ENCODE results near the gene HIVEP3. TPM values are rescaled to one million over a fixed set of nuclear protein-coding genes. Genes with fewer than 3 reads are reported as not detected.

The HIVEP3 gene
- total RNA-seq, 2 donors from 2014 or later: 3.4 to 4.0 TPM

DNA sequence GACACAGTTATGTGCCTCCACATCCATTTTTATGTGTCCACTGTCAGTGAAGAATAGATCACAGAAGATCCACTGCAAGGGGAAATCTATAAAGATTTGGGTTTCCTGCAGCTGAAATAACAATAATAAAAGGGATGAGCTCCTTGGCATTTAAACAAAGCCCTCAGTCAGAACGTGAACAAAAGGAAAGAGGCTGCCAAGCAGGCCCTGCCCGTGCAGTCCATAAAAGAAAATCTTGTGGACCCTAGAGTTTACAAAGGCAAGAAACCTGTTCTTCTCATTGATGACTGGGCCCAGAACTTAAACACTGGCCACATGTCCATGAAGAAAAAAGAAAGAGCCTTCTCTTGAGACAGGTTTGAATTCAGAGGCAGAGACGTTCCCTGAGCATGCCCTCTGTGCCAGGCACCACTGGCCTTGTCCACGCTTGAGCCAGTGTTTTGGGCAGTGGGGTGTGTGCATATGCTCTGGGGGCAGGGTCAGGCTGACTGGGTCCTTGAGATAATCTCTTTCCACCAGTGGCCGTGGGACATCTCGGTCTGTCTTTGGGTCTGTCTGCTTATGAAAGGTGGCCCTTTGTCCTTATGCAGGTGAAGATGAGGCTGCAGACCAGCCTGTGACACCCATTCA is 142.7 kb downstream of the HIVEP3 start:
- intact Hi-C loops (cut with DNase I): no loop called here
- Histone ChIP-seq H3K36me3 (replicated peaks in 1 of 2; ENCODE audit: insufficient read depth in 1 of 2, low read depth in 2 of 2) (no peaks in the 10 kb centered on the region), H3K27me3 (no peaks in the 10 kb centered on the region), H3K9me3 (no peaks in the 10 kb centered on the region), H3K4me1 (peaks cover 41% of the 10 kb centered on the region), H3K4me3 (no peak overlapping the region), H3K27ac (peak overlapping the region; percentile 74 to 83 (median 76))
- 46 to 56% methylated on average over 5 to 6 of the region's 6 CpGs for WGBS, 2 donors
- no peak for ATAC-seq
- DNase-seq: no peak
- no peak for TF ChIP-seq POLR2A (IDR thresholded peaks at IDR 0.05)
- TF ChIP-seq, protein P1, sequence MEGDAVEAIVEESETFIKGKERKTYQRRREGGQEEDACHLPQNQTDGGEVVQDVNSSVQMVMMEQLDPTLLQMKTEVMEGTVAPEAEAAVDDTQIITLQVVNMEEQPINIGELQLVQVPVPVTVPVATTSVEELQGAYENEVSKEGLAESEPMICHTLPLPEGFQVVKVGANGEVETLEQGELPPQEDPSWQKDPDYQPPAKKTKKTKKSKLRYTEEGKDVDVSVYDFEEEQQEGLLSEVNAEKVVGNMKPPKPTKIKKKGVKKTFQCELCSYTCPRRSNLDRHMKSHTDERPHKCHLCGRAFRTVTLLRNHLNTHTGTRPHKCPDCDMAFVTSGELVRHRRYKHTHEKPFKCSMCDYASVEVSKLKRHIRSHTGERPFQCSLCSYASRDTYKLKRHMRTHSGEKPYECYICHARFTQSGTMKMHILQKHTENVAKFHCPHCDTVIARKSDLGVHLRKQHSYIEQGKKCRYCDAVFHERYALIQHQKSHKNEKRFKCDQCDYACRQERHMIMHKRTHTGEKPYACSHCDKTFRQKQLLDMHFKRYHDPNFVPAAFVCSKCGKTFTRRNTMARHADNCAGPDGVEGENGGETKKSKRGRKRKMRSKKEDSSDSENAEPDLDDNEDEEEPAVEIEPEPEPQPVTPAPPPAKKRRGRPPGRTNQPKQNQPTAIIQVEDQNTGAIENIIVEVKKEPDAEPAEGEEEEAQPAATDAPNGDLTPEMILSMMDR (IDR thresholded peaks at IDR 0.05): no peak

DNA sequence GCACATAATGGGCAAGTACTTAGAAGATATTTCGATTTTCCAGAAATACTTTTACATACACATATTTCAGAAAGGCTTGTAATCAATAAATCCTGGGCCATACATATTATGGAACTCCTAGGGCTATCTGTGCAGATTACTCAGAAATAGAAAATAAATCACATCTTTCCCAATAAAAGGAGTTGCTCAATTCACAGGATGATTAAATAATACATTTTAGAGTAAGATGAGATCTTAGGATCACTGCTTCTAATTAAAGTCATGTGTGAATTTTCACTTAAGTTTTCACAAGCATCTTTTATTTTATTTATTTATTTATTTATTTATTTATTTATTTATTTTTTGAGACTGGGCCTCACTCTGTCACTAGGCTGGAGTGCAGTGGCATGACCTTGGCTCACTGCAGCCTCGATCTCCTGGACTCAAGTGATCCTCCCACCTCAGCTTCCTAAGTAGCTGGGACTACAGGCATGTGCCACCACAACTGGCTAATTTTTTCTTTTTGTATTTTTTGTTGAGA is 144.2 kb downstream of the HIVEP3 start:
- H3K4me1 ChIP-seq: peaks cover 41% of the 10 kb centered on the region
- no peak overlapping the region for H3K4me3 ChIP-seq
- DNase-seq (no peak), ATAC-seq (no peak)
- WGBS, 2 donors: 73 to 77% methylated on average over 2 of the region's 2 CpGs
- intact Hi-C loops (cut with DNase I): no loop called here
- no peaks in the 10 kb centered on the region for H3K27me3 ChIP-seq
- no peaks in the 10 kb centered on the region for H3K9me3 ChIP-seq
- no peaks in the 10 kb centered on the region for H3K36me3 ChIP-seq (replicated peaks in 1 of 2; ENCODE audit: insufficient read depth in 1 of 2, low read depth in 2 of 2)
- H3K27ac ChIP-seq: no peak overlapping the region
- no peak for TF ChIP-seq POLR2A (IDR thresholded peaks at IDR 0.05)
- TF ChIP-seq, protein P1 (IDR thresholded peaks at IDR 0.05): no peak

DNA sequence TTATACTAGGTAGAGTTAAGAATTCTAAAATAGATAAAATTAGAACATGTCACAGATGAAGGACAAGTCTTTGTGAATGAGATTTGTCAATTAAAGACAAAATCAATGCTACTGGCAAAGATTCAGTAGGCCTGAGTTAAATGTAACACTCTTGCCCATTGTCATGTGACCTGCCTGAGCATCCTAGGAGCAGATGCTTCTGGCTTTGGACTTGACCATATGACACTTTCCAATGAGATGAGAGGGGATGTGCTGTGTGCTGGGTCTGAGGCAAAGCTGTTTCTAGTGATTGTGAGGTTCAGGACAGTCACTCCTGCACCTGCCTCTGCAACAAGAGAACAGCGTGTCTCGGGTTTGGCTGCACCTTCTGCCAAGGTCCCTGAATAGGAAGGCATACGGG is 144.9 kb downstream of the HIVEP3 start:
- H3K36me3 ChIP-seq (replicated peaks in 1 of 2; ENCODE audit: insufficient read depth in 1 of 2, low read depth in 2 of 2): no peaks in the 10 kb centered on the region
- WGBS, 2 donors: 57 to 78% methylated on average over 3 of the region's 3 CpGs
- no peak for TF ChIP-seq POLR2A (IDR thresholded peaks at IDR 0.05)
- TF ChIP-seq, protein P1 (IDR thresholded peaks at IDR 0.05): no peak
- H3K9me3 ChIP-seq: no peaks in the 10 kb centered on the region
- ATAC-seq: no peak
- no peak for DNase-seq
- H3K27me3 ChIP-seq: no peaks in the 10 kb centered on the region
- intact Hi-C loops (cut with DNase I): no loop called here
- H3K27ac ChIP-seq: peak overlapping the region in 2 of 4 donors; percentile 50 to 56
- H3K4me1 ChIP-seq: peaks cover 41% of the 10 kb centered on the region
- no peak overlapping the region for H3K4me3 ChIP-seq

DNA sequence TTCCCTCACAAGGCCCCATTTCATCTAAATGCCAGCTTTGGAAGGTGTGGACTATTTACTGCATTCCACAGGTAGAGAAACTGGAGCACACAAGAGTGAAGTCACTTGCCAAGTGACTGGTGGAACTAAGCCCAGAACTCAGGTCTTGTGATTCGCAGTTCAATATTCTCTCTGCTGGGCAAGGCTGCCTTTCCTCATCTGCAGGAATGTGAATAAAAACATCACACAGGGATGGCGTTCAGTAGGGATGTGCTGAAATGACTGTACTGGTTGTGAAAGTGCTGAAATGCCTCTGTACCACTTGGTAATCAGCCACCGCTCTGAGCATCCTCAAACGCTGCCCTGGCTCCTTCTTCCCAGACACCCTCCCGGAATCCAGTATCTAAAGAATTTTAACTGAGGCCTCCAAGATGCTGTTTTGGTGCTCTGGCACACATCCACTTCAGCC is 145.6 kb downstream of the HIVEP3 start:
- peak overlapping the region; percentile 49 to 70 (median 53) for H3K27ac ChIP-seq
- ATAC-seq: peak; percentile 74
- H3K9me3 ChIP-seq: no peaks in the 10 kb centered on the region
- H3K4me3 ChIP-seq: no peak overlapping the region
- peak; percentile 61 to 84 (median 80) for DNase-seq
- H3K4me1 ChIP-seq: peaks cover 34% of the 10 kb centered on the region
- H3K27me3 ChIP-seq: no peaks in the 10 kb centered on the region
- intact Hi-C loops (cut with DNase I): no loop called here
- no peaks in the 10 kb centered on the region for H3K36me3 ChIP-seq (replicated peaks in 1 of 2; ENCODE audit: insufficient read depth in 1 of 2, low read depth in 2 of 2)
- TF ChIP-seq POLR2A (IDR thresholded peaks at IDR 0.05): no peak
- TF ChIP-seq, protein P1 (IDR thresholded peaks at IDR 0.05): peak in 3 of 7 experiments; percentile 18 to 29 (median 21)
- 47 to 58% methylated on average over 5 of the region's 5 CpGs for WGBS, 2 donors

DNA sequence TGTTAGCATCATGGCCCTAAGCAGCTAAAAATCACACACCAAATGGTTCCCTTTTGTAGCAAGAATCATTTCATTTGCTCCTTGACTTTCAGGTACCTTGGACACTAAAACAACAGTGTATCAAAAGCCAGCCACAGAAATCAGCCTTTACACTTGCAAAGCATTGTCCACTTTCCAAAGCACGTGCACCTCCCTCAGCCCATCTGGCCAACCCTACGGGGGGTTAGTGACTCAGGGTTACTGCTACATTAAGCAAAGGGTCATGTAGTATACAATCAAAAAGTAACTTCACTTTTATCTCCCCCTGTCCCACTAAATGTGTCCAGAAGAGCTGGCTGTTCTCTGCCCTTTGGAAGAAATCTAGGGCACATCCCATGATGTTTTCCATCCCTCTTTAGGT is 149.7 kb downstream of the HIVEP3 start:
- no peak overlapping the region for H3K4me3 ChIP-seq
- TF ChIP-seq, protein P1 (IDR thresholded peaks at IDR 0.05): no peak
- no peak for TF ChIP-seq POLR2A (IDR thresholded peaks at IDR 0.05)
- peaks cover 10% of the 10 kb centered on the region for H3K4me1 ChIP-seq
- 90 to 97% methylated on average over 2 of the region's 2 CpGs for WGBS, 2 donors
- no peaks in the 10 kb centered on the region for H3K9me3 ChIP-seq
- no peak for ATAC-seq
- H3K27ac ChIP-seq: no peak overlapping the region
- intact Hi-C loops (cut with DNase I): no loop called here
- no peaks in the 10 kb centered on the region for H3K27me3 ChIP-seq
- H3K36me3 ChIP-seq (replicated peaks in 1 of 2; ENCODE audit: insufficient read depth in 1 of 2, low read depth in 2 of 2): no peaks in the 10 kb centered on the region
- no peak for DNase-seq

Measured in body of pancreas (tissue), 4 donors.